LNCaP clone FGC (cell line): ENCODE results near the gene ACRV1.

ENCODE experiments used
- DNase-seq: peaks from one replicate; pipeline ENCODE4 v3.0.0-alpha.2; 2011; ENCODE audit warnings: low read depth
- H3K4me3 ChIP-seq: 2 replicates; pipeline ENCODE4 v1.5.1; 2011; ENCODE audit warnings: mild to moderate bottlenecking, low read depth, low read length, control low read depth
- TF ChIP-seq, protein P1 (sequence below): IDR thresholded peaks from 2 replicates; pipeline ENCODE4 v1.5.1; 2012; ENCODE audit warnings: mild to moderate bottlenecking; ENCODE audit not compliant: control insufficient read depth, insufficient read depth; ENCODE audit errors: extremely low read depth

ACRV1 gene

DNA sequence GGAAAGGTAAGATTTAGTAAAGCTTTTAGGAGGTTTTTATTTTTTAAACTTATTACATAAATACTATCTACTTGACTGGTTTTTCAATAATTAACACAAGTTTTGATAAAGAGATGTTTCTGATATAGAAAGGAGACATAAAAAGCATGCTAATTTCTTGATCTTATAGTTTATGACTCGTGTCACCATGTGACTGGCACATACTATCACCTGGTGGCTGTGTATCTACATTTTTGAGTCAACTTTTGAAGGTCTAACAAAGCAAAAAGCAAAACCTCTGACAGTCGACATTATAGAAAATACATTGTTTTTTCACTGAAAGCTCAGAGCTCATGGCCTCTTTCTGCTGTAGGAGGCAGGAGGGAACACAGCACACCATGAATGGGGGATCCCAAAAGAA lies 810 bp downstream of the ACRV1 start:
- no peak for DNase-seq
- TF ChIP-seq, protein P1, sequence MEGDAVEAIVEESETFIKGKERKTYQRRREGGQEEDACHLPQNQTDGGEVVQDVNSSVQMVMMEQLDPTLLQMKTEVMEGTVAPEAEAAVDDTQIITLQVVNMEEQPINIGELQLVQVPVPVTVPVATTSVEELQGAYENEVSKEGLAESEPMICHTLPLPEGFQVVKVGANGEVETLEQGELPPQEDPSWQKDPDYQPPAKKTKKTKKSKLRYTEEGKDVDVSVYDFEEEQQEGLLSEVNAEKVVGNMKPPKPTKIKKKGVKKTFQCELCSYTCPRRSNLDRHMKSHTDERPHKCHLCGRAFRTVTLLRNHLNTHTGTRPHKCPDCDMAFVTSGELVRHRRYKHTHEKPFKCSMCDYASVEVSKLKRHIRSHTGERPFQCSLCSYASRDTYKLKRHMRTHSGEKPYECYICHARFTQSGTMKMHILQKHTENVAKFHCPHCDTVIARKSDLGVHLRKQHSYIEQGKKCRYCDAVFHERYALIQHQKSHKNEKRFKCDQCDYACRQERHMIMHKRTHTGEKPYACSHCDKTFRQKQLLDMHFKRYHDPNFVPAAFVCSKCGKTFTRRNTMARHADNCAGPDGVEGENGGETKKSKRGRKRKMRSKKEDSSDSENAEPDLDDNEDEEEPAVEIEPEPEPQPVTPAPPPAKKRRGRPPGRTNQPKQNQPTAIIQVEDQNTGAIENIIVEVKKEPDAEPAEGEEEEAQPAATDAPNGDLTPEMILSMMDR = no peak
- H3K4me3 ChIP-seq = no peak overlapping the region

- H3K4me3 ChIP-seq = no peak overlapping the region
- no peak for DNase-seq
- TF ChIP-seq, protein P1 = peak; percentile 18; the same call in 1 of the 2 replicates
These were observed 1.2 kb downstream of the ACRV1 start for GRCh38 chr11:125679397-125679796.

GRCh38 chr11:125675196-125675595 lies 5.5 kb downstream of the ACRV1 start:
- TF ChIP-seq, protein P1 = no peak
- DNase-seq = no peak
- no peak overlapping the region for H3K4me3 ChIP-seq

DNA sequence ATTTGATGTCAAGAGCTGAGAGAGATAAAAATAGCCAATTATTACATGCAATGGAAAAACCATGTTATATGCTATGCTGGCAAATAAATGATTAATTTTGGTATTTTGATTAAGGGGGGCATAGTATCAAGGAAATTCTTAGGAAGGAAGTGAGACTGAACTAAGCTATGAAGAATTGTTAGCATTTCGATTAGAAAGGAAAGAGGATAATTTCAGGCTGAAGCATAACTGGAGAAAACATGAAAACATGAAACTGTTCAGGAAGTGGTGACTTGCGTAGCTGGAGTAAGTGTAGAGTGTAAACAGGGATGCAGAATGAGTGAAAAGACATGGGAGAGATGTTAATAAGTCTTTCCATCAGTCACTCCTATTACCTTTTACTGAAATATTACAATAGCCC lies 6.4 kb downstream of the ACRV1 start:
- TF ChIP-seq, protein P1 = no peak
- no peak overlapping the region for H3K4me3 ChIP-seq
- DNase-seq = no peak

- TF ChIP-seq, protein P1 = no peak
- no peak for DNase-seq
- H3K4me3 ChIP-seq = no peak overlapping the region
These were observed 9.1 kb downstream of the ACRV1 start for GRCh38 chr11:125671561-125671960.

- H3K4me3 ChIP-seq = no peak overlapping the region
- no peak for DNase-seq
- TF ChIP-seq, protein P1 = no peak
These were observed 10.5 kb downstream of the ACRV1 start for GRCh38 chr11:125670172-125670571.

GRCh38 chr11:125667151-125667550 lies 13.5 kb downstream of the ACRV1 start:
- TF ChIP-seq, protein P1 = no peak
- no peak overlapping the region for H3K4me3 ChIP-seq
- DNase-seq = no peak
